ENCODE measurements around the gene EGR4. TPM values are rescaled to one million over a fixed set of nuclear protein-coding genes. Genes with fewer than 3 reads are reported as not detected.

Gene EGR4
- total RNA-seq, 1 experiment from 2014 or later = not detected

DNA sequence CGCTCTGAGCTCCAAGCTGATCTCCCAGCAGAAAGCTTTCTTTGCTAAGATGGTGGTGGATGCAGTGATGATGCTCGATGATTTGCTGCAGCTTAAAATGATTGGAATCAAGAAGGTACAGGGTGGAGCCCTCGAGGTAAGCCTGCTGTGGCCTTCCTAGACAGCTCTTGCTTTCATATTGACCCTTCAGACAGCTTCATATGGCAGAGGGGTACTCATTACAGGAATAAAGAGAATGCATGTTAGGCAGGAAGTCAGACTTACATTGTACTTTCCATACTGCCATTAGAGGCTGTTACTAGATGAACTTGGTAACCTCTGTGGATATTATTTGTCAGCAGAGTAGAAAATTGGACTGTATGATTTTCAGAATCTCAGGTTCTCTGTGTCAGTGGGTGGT, 48.8 kb downstream of the EGR4 start:
- DNase-seq = no peak
- no peaks in the 10 kb centered on the region for H3K4me1 ChIP-seq
- ChIA-PET CTCF (no interaction called here), POLR2A (no interaction called here)
- intact Hi-C loops (cut with micrococcal nuclease; ENCODE audit: unreplicated experiment) = no loop called here
- H3K9me3 Mint-ChIP-seq (ENCODE audit: unreplicated experiment) = no peaks in the 10 kb centered on the region
- H3K36me3 Mint-ChIP-seq (ENCODE audit: insufficient read depth, unreplicated experiment) = peaks cover 91% of the 10 kb centered on the region
- H3K4me3 Mint-ChIP-seq (ENCODE audit: unreplicated experiment) = no peak overlapping the region
- H3K27me3 ChIP-seq (replicated peaks; ENCODE audit: control insufficient read depth, insufficient read depth, low read length) = no peaks in the 10 kb centered on the region
- no peaks in the 10 kb centered on the region for H3K9me3 ChIP-seq
- no TSS peak for BruUV-seq (replicated peaks)
- no peaks in the 10 kb centered on the region for H3K27me3 Mint-ChIP-seq (ENCODE audit: insufficient read depth, unreplicated experiment)
- H3K27ac Mint-ChIP-seq (ENCODE audit: unreplicated experiment) = no peak overlapping the region
- no peak overlapping the region for H3K4me3 ChIP-seq (ENCODE audit: low read depth, low read length)
- H3K36me3 ChIP-seq (ENCODE audit: control insufficient read depth, insufficient read depth, low read length) = peaks cover 2% of the 10 kb centered on the region
- TF ChIP-seq, protein P1, sequence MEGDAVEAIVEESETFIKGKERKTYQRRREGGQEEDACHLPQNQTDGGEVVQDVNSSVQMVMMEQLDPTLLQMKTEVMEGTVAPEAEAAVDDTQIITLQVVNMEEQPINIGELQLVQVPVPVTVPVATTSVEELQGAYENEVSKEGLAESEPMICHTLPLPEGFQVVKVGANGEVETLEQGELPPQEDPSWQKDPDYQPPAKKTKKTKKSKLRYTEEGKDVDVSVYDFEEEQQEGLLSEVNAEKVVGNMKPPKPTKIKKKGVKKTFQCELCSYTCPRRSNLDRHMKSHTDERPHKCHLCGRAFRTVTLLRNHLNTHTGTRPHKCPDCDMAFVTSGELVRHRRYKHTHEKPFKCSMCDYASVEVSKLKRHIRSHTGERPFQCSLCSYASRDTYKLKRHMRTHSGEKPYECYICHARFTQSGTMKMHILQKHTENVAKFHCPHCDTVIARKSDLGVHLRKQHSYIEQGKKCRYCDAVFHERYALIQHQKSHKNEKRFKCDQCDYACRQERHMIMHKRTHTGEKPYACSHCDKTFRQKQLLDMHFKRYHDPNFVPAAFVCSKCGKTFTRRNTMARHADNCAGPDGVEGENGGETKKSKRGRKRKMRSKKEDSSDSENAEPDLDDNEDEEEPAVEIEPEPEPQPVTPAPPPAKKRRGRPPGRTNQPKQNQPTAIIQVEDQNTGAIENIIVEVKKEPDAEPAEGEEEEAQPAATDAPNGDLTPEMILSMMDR (IDR thresholded peaks at IDR 0.05; ENCODE audit: insufficient read depth in 1 of 2, low read depth in 1 of 2, low read length in 1 of 2, severe bottlenecking in 1 of 2, unreplicated experiment in 1 of 2) = no peak
- H3K4me1 Mint-ChIP-seq (ENCODE audit: low read depth, unreplicated experiment) = no peaks in the 10 kb centered on the region

DNA sequence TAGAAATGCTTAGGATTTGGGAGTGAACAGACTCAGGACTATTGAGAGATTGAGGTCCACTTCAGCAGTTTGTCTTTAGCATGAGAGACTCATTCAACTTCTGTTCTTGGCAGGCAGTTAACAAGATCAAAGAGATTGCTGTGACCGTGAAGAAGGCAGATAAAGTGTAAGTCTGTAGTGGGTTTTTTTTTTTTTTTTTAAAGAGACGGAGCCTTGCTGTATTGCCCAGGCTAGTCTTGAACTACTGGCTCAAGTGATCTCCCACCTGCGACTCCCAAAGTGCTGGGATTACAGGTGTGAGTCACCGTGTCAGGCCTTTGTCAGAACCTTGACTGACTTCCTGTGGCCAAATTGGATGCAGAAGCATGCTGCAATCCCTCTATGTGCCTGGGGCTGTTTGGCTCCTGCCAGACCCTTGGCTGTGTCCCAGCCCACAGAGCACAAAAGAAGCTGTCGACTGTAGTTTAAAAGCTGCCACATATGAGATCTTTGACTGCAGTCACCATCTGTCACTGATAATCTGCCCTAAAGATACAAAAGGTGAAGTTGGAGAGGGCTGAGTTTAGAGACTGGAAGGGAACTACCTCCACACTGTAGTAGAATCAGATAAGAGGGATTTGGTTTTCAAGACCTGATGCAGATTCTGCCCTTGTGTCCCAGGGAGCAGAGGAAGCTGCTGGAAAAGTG, 49.3 kb downstream of the EGR4 start:
- Mint-ChIP-seq H3K9me3 (ENCODE audit: unreplicated experiment) (no peaks in the 10 kb centered on the region), H3K4me3 (ENCODE audit: unreplicated experiment) (no peak overlapping the region), H3K36me3 (ENCODE audit: insufficient read depth, unreplicated experiment) (peaks cover 91% of the 10 kb centered on the region), H3K27me3 (ENCODE audit: insufficient read depth, unreplicated experiment) (no peaks in the 10 kb centered on the region), H3K27ac (ENCODE audit: unreplicated experiment) (no peak overlapping the region), H3K4me1 (ENCODE audit: low read depth, unreplicated experiment) (no peaks in the 10 kb centered on the region)
- CTCF ChIA-PET = no interaction called here
- intact Hi-C loops (cut with micrococcal nuclease; ENCODE audit: unreplicated experiment) = no loop called here
- no peak for DNase-seq
- Histone ChIP-seq H3K9me3 (no peaks in the 10 kb centered on the region), H3K4me1 (no peaks in the 10 kb centered on the region), H3K4me3 (ENCODE audit: low read depth, low read length) (no peak overlapping the region), H3K27me3 (replicated peaks; ENCODE audit: control insufficient read depth, insufficient read depth, low read length) (no peaks in the 10 kb centered on the region), H3K36me3 (ENCODE audit: control insufficient read depth, insufficient read depth, low read length) (peaks cover 2% of the 10 kb centered on the region)
- TF ChIP-seq, protein P1 (IDR thresholded peaks at IDR 0.05; ENCODE audit: insufficient read depth in 1 of 2, low read depth in 1 of 2, low read length in 1 of 2, severe bottlenecking in 1 of 2, unreplicated experiment in 1 of 2) = no peak
- no TSS peak for BruUV-seq (replicated peaks)
- POLR2A ChIA-PET = no interaction called here

Other genes starting within 250 kb of the EGR4 start
- gene SFXN5, start 221.8 kb downstream of the EGR4 start, total RNA-seq (2022) = 26.8 and 31.3 TPM in 2 replicates
- gene RAB11FIP5, start 180.6 kb downstream of the EGR4 start, total RNA-seq (2022) = 17.3 and 17.4 TPM in 2 replicates
- 0.12 TPM in 1 of 2 replicates, not detected in the other for gene NOTO, start 91.0 kb downstream of the EGR4 start, total RNA-seq (2022)
- gene SMYD5, start 79.3 kb downstream of the EGR4 start, total RNA-seq (2022) = 53.1 and 65.8 TPM in 2 replicates
- 24.1 and 25.4 TPM in 2 replicates for gene PRADC1, start 60.3 kb downstream of the EGR4 start, total RNA-seq (2022)
- 450 and 505 TPM in 2 replicates for gene CCT7, start 59.2 kb downstream of the EGR4 start, total RNA-seq (2022)
- gene FBXO41, start 9.1 kb downstream of the EGR4 start, total RNA-seq (2022) = 11.6 and 12.1 TPM in 2 replicates
- gene ALMS1, start 92.3 kb upstream of the EGR4 start, total RNA-seq (2022) = 7.4 and 9.2 TPM in 2 replicates